GM19463 (cell line): ENCODE data around the gene IPO11.
"Not testable (repeated sequence)": the region's sequence is repeated elsewhere in the genome, so short reads cannot be mapped to it uniquely, and the experiment has no call there.

Experiments used
- ATAC-seq: cut with Tn5 transposase; IDR thresholded peaks from one replicate; pipeline ENCODE4 v1.9.1; 2021; ENCODE audit warnings: mild to moderate bottlenecking, moderate library complexity; ENCODE audit not compliant: unreplicated experiment

Gene IPO11

DNA sequence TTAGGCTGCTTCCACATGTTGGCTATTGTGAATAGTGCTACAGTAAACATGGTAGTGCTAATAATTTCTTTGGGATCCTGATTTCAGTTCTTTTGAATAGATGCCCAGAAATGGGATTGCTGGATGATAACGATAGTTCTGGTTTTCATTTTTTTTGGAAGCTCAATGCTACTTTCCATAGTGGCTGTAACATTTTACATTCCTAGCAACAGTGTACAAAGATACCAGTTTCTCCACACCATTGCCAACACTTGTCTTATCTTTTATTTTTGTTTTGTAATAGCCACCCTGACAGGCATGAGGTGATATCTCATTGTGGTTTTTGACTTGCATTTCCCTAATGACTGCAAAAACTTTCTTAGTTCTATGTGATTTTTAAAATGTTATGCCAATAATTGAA, 97.2 kb downstream of the IPO11 start:
- ATAC-seq = no peak

- ATAC-seq = not testable (repeated sequence)
These were observed 100.5 kb downstream of the IPO11 start for GRCh38 chr5:62513085-62513484.

GRCh38 chr5:62514510-62515119, 102.1 kb downstream of the IPO11 start:
- ATAC-seq = no peak

- ATAC-seq = not testable (repeated sequence)
These were observed 108.2 kb downstream of the IPO11 start for GRCh38 chr5:62520812-62521211.

DNA sequence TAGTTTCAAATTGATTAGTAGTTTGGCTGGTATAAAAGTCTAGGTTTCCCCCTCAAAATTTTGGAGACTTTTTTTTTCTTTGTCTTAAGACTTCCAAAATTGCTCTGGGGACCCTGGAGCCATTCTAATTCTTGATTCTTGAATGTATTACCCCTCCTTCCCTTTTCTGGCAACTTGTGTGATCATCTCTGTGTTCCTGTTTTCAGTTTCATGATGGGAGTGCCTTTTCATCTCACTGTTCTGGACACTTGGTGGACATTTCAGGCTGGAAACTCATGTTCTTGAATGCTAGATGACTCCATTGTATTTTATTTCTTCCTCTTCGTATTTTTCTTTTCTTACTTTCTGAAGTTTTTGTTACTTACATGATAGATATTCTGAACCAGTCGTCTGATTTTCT, 108.8 kb downstream of the IPO11 start:
- ATAC-seq = peak; percentile 61

DNA sequence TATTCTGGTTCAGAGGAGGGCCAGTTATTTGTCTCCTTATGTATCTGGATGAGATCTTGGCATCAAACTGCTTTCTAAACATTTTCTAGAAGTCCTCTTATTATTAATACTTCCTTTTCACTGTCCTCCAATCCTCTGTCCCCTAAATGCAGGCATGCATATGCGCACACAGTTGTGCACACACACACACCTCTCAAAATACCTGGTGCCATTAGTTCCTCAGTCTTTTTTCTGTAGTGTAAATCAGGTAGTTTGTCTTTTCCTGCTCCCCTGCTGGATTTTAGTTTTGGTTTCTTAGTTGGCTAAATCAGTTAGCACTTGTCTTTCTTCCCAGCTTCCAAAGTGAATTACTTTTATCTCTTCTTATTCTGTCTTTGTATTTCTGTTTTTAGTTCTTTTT, 110.2 kb downstream of the IPO11 start:
- no peak for ATAC-seq

GRCh38 chr5:62533597-62533996, 121.0 kb downstream of the IPO11 start:
- no peak for ATAC-seq

GRCh38 chr5:62534461-62535236, 122.1 kb downstream of the IPO11 start:
- ATAC-seq = no peak

- ATAC-seq = no peak
These were observed 123.7 kb downstream of the IPO11 start for GRCh38 chr5:62536232-62536631.

- no peak for ATAC-seq
These were observed 124.2 kb downstream of the IPO11 start for GRCh38 chr5:62536783-62537182.

DNA sequence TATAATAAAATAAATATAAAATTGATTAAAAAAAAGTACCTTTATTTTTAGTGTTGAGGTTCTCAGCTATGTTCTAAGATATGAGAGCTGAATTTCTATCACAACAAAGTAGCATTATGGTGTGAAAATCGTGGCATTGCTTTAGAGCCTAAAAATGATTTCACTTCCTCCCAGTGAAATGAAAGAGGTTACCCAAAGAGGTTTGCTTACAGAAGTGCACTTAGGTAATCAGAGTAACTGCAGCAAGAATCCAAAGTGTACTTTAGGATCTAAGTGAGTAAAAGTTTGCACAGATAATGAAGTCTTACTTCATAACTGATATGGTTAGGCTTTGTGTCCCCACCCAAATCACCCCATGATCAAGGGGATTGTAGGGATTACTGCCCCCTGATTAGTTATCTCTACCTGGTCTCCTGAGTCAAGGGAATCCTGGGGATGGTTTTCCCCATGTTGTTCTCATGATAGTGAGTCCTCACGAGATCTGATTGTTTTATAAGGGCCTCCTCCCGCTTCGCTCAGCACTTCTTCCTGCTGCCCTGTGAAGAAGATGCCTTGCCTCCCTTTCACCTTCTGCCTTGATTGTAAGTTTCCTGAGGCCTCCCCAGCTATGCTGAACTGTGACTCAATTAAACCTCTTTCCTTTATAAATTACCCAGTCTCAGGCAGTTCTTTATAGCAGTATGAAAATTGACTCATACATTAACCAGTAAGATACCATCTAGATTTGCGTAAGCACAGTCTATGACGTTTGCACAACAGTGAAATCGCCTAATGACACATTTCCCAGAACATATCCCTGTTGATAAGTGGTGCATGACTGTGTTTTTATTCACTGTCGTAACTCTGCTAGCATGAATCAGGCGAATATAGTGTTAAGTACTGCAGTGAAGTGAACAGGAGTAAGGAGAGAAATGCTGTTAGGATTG, 125.7 kb downstream of the IPO11 start:
- ATAC-seq = no peak

- no peak for ATAC-seq
These were observed 130.2 kb downstream of the IPO11 start for GRCh38 chr5:62542720-62543119.

- ATAC-seq = no peak
These were observed 135.5 kb downstream of the IPO11 start for GRCh38 chr5:62547945-62548630.

GRCh38 chr5:62550103-62550502, 137.5 kb downstream of the IPO11 start:
- no peak for ATAC-seq

DNA sequence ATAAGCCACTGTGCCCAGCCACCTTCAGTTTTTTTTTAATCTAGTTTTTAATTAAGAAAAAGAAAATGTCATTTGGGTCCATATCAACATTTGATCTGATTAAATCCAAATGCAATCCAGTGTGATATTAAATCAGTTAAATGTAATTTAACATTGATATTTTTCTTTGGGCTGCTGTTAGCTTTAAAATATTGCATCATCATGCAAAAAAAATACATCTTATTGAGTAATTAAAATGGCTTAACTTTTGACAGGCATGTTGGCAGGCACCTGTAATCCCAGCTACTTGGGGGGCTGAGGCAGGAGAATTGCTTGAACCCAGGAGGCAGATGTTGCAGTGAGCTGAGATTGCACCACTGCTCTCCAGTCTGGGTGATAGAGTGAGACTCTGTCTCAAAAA, 143.4 kb downstream of the IPO11 start:
- ATAC-seq = no peak

DNA sequence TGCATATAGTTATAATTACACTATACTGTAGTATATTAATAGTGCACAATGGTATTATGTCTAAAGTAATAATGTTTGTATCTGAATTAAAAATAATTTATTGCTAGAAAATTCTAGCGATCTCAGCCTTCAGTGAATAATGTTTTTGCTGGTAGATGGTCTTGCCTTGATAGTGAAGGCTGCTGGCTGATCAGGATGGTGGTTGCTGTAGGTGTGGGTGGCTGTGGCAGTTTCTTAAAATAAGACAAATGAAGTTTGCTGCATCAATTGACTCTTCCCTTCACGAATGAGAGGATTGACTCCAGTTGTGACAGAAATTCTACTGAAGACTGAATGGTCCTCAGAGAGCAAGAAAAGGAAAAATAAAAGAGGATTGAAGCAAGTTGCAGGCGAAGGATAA, 146.4 kb downstream of the IPO11 start:
- no peak for ATAC-seq

DNA sequence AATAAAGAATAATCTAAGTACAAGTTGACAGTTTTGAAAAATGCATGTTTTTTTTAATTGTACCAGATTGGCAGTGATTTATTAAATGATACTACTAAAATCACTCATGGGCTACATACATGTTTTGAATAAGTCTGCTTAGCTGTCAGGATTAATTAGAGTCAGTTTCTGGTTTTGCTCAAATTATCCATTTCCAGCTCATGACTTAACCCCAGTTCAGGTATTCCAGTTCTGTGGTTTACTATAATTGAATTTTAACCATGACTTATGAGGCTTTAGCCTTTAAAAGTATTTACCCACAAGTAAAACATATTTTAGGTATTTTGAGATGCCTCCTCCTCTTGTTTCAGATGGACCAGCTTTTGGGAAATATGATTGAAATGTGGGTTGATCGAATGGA, 148.2 kb downstream of the IPO11 start:
- no peak for ATAC-seq

DNA sequence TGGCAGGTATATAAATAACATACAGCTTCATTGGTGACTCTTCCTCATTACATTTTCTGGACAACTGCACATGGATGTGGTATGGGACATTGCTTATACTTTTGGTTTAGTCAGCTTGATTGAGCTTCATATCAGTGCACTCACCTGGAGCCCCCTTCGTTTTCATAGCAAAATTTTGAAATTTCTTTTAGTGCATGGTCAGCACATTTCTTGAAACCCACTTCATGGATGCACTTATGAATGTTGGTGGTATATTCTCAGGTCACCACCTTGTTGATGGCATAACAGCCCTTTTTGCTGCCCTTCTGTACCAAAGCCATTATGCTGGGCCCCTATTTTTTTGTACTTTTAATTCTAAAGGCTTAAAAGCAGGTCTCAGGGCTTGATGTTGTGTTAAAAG, 149.3 kb downstream of the IPO11 start:
- no peak for ATAC-seq

DNA sequence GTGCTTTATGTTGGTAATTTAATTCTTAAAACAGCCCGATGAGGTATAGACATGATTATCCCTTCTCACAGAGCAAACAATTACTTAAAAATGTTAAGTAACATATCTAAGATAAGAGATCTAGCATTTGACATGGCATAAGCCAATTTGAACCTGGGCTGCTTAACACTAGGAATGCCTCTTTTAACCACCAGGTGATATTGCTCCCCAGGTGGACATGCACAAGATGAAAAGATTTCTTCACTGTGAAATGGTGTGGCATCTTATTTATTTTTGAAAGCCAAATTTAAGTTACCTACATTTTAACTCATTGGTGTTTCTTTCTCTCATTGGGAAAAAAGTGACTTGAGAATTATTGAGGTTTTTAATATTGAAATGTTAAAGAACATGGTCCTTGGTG, 150.3 kb downstream of the IPO11 start:
- no peak for ATAC-seq

- ATAC-seq = no peak
These were observed 151.5 kb downstream of the IPO11 start for GRCh38 chr5:62564101-62564500.

- not testable (repeated sequence) for ATAC-seq
These were observed 153.2 kb downstream of the IPO11 start for GRCh38 chr5:62565740-62566139.
